Measurements from ENCODE around the gene TMEM119. TPM values are rescaled to one million over a fixed set of nuclear protein-coding genes. Genes with fewer than 3 reads are reported as not detected.

Gene TMEM119
- total and polyA plus RNA-seq, 2 of the 13 experiments (the other 11 are each of a cell fraction or from before 2014, with no cell fraction given) = not detected

GRCh38 chr12:108562348-108563135 lies 35.3 kb downstream of the TMEM119 start, which contains the start of gene ISCU (continued):
- TF ChIP-seq ZBTB33 (CRISPR knock-in tag; IDR thresholded peaks at IDR 0.05) = no peak
- no peak for TF ChIP-seq HMGA1 (CRISPR knock-in tag; conservative IDR thresholded peaks at IDR 0.05)
- TF ChIP-seq ZNF576 (CRISPR knock-in tag; IDR thresholded peaks at IDR 0.05) = no peak; the same call in 1 of the 2 replicates
- no peak for TF ChIP-seq RFXANK (CRISPR knock-in tag; IDR thresholded peaks at IDR 0.05)
- no peak; the same call in 1 of the 2 replicates for TF ChIP-seq MIER2 (CRISPR knock-in tag; IDR thresholded peaks at IDR 0.05)
- no peak for TF ChIP-seq DNMT3B (CRISPR knock-in tag; conservative IDR thresholded peaks at IDR 0.05)
- TF ChIP-seq ARID2 (CRISPR knock-in tag; IDR thresholded peaks at IDR 0.05; ENCODE audit: borderline replicate concordance) = 0 out of 2 replicates have a peak, but pooled peaks have one; percentile 63
- TF ChIP-seq ZFP36 (IDR thresholded peaks at IDR 0.05; ENCODE audit: borderline replicate concordance, low read depth, low read length, partially characterized antibody) = no peak
- TF ChIP-seq GMEB2 (CRISPR knock-in tag; IDR thresholded peaks at IDR 0.05; ENCODE audit: low read depth) = no peak
- TF ChIP-seq ZNF609 (CRISPR knock-in tag; IDR thresholded peaks at IDR 0.05; ENCODE audit: borderline replicate concordance) = no peak
- peak; percentile 96 for TF ChIP-seq TFDP2 (CRISPR knock-in tag; IDR thresholded peaks at IDR 0.05)
- peak; percentile 94 for TF ChIP-seq ZNF563 (CRISPR knock-in tag; IDR thresholded peaks at IDR 0.05)
- no peak for TF ChIP-seq ZKSCAN1 (IDR thresholded peaks at IDR 0.05; ENCODE audit: low read length)
- no peak; the same call in 1 of the 2 replicates for TF ChIP-seq ARID3A (IDR thresholded peaks at IDR 0.05; ENCODE audit: low read depth, low read length)
- TF ChIP-seq ZNF20 (CRISPR knock-in tag; IDR thresholded peaks at IDR 0.05) = no peak
- no peak for TF ChIP-seq U2AF2 (IDR thresholded peaks at IDR 0.05; ENCODE audit: low read depth, low read length)
